AG08395 (cell line): ENCODE data around the gene PARN.
"Not testable (repeated sequence)": the region's sequence is repeated elsewhere in the genome, so short reads cannot be mapped to it uniquely, and the experiment has no call there.

ENCODE experiments used
- DNase-seq: peaks from one replicate; pipeline ENCODE4 v3.0.0; 2012; ENCODE audit warnings: mixed read lengths, low spot score

Gene PARN

GRCh38 chr16:14629919-14630619 is at the start of gene PARN:
TSS of gene PARN (minus strand) at chr16:14630260. CDS start at chr16:14630125, 135 bp downstream.
- DNase-seq, result peak; percentile 98

- DNase-seq, result no peak
These were observed 48.9 kb upstream of the PARN start for GRCh38 chr16:14678748-14679497.

- DNase-seq, result no peak
These were observed 47.6 kb upstream of the PARN start for GRCh38 chr16:14677627-14678026.

GRCh38 chr16:14676633-14677032 is 46.6 kb upstream of the PARN start:
- no peak for DNase-seq

GRCh38 chr16:14672403-14672971 is 42.4 kb upstream of the PARN start:
- no peak for DNase-seq

- no peak for DNase-seq
These were observed 39.7 kb upstream of the PARN start for GRCh38 chr16:14669776-14670175.

GRCh38 chr16:14668556-14669223 is 38.6 kb upstream of the PARN start:
- no peak for DNase-seq

GRCh38 chr16:14667347-14668266 is 37.5 kb upstream of the PARN start:
- no peak for DNase-seq

- no peak for DNase-seq
These were observed 28.0 kb upstream of the PARN start for GRCh38 chr16:14658063-14658462.

- DNase-seq, result no peak
These were observed 22.7 kb upstream of the PARN start for GRCh38 chr16:14652726-14653125.

- DNase-seq, result no peak
These were observed 20.6 kb upstream of the PARN start for GRCh38 chr16:14650629-14651028.

- DNase-seq, result no peak
These were observed 19.8 kb upstream of the PARN start for GRCh38 chr16:14649816-14650215.

GRCh38 chr16:14641926-14642325 is 11.9 kb upstream of the PARN start:
- no peak for DNase-seq

GRCh38 chr16:14641206-14641605 is 11.1 kb upstream of the PARN start:
- no peak for DNase-seq

GRCh38 chr16:14640538-14640937 is 10.5 kb upstream of the PARN start:
- no peak for DNase-seq

GRCh38 chr16:14636951-14637240 is 6.8 kb upstream of the PARN start:
- not testable (repeated sequence) for DNase-seq

- not testable (repeated sequence) for DNase-seq
These were observed 6.3 kb upstream of the PARN start for GRCh38 chr16:14636179-14636950.

- DNase-seq, result no peak
These were observed 5.5 kb upstream of the PARN start for GRCh38 chr16:14635395-14636165.

GRCh38 chr16:14634389-14634725 is 4.3 kb upstream of the PARN start:
- no peak for DNase-seq
